Measurements from ENCODE around the gene TRIP11. TPM values are rescaled to one million over a fixed set of nuclear protein-coding genes. Genes with fewer than 3 reads are reported as not detected.

TRIP11 gene
- total and polyA plus RNA-seq, 2 of the 13 experiments (the other 11 are each of a cell fraction or from before 2014, with no cell fraction given), result 10.9 to 32.8 TPM

- no peak overlapping the region for H3K9ac ChIP-seq (ENCODE audit: insufficient read depth, low read depth, low read length)
- no peak overlapping the region for H3K4me2 ChIP-seq (ENCODE audit: low read depth, low read length)
- in situ Hi-C loops (cut with HindIII; ENCODE audit: extremely low pct_ligation_motif_present, low pct_unique_long_range_greater_than_20kb) (no loop called here), intact Hi-C loops (cut with micrococcal nuclease; ENCODE audit: unreplicated experiment) (no loop called here)
- ATAC-seq, result no peak
- CTCF ChIA-PET (ENCODE audit: low intra/inter-chr PET ratio, low total read pairs), result no interaction called here
- no peak for DNase-seq (ENCODE audit: low spot score)
- WGBS (ENCODE audit: low lambda C conversion rate), result 96% methylated on average over 5 of the region's 5 CpGs
- no peaks in the 10 kb centered on the region for H3K79me2 ChIP-seq (ENCODE audit: insufficient read depth, low read length)
- no peak for FAIRE-seq
- H3K27ac ChIP-seq (ENCODE audit: extremely low read length, insufficient read depth, low read length), result no peak overlapping the region
- no peaks in the 10 kb centered on the region for H3K9me3 ChIP-seq (ENCODE audit: low read length)
- no peaks in the 10 kb centered on the region for H4K20me1 ChIP-seq (ENCODE audit: insufficient read depth, low read length)
- H2AFZ ChIP-seq (ENCODE audit: low read length), result no peak overlapping the region
- no peaks in the 10 kb centered on the region for H3K4me1 ChIP-seq (ENCODE audit: insufficient read depth, low read length)
- H3K4me3 ChIP-seq (replicated peaks in 1 of 3; ENCODE audit: insufficient read depth in 1 of 3, low read depth in 2 of 3, low read length in 3 of 3), result no peak overlapping the region
- H3K36me3 ChIP-seq (replicated peaks in 1 of 2; ENCODE audit: control insufficient read depth in 1 of 2, insufficient read depth in 2 of 2, low read length in 2 of 2), result peaks cover 3 to 23% of the 10 kb centered on the region in 2 experiments
- H3K27me3 ChIP-seq (ENCODE audit: control insufficient read depth in 1 of 2, insufficient read depth in 2 of 2, low read length in 2 of 2), result no peaks in the 10 kb centered on the region
- BruUV-seq (replicated peaks), result TSS peak; percentile 40
- POLR2A ChIA-PET, result no interaction called here
- TF ChIP-seq ZNF788 (CRISPR knock-in tag; IDR thresholded peaks at IDR 0.05; ENCODE audit: borderline replicate concordance) (no peak), ZNF407 (CRISPR knock-in tag; IDR thresholded peaks at IDR 0.05; ENCODE audit: not compliant biosample characterization) (no peak), TAF1 (CRISPR knock-in tag; IDR thresholded peaks at IDR 0.05) (no peak), MIXL1 (CRISPR knock-in tag; IDR thresholded peaks at IDR 0.05) (no peak), HNF1B (CRISPR knock-in tag; IDR thresholded peaks at IDR 0.05) (no peak), GFI1 (CRISPR knock-in tag; IDR thresholded peaks at IDR 0.05; ENCODE audit: borderline replicate concordance) (no peak), ATF6 (CRISPR knock-in tag; conservative IDR thresholded peaks at IDR 0.05) (no peak), HDAC6 (IDR thresholded peaks at IDR 0.05; ENCODE audit: low read depth, low read length) (no peak), MBD4 (IDR thresholded peaks at IDR 0.05; ENCODE audit: borderline replicate concordance, low read length) (no peak), YEATS4 (CRISPR knock-in tag; IDR thresholded peaks at IDR 0.05; ENCODE audit: borderline replicate concordance) (no peak), MTA3 (CRISPR knock-in tag; IDR thresholded peaks at IDR 0.05) (no peak), HIC2 (CRISPR knock-in tag; IDR thresholded peaks at IDR 0.05; ENCODE audit: low read depth) (no peak)
Measured at GRCh38 chr14:92005019-92005418, 34.8 kb downstream of the TRIP11 start.

Data from HepG2 (cell line).